ENCODE results near the gene RAMP2.

RAMP2 gene

GRCh38 chr17:42760652-42761581 is at the start of gene RAMP2:
Gene RAMP2, plus strand, starts transcription at chr17:42761227. Its CDS starts 35 bp downstream, at chr17:42761262.
- Histone ChIP-seq H3K9me2 (replicated peaks; ENCODE audit: insufficient read depth, low read length) (no peaks in the 10 kb centered on the region), H2AFZ (ENCODE audit: low read length) (peak within 1 kb of the TSS; percentile 31; the same call in 1 of the 2 replicates), H3K79me2 (ENCODE audit: low read length) (no peaks in the 10 kb centered on the region), H3K4me2 (ENCODE audit: low read depth, low read length) (peak within 1 kb of the TSS; percentile 61), H3K9ac (ENCODE audit: low read length) (no peak within 1 kb of the TSS), H3K4me3 (ENCODE audit: low read length) (peak within 1 kb of the TSS; percentile 36; the same call in 1 of the 2 replicates), H3K9me3 (replicated peaks; ENCODE audit: insufficient read depth, low read length) (no peaks in the 10 kb centered on the region), H3K27ac (ENCODE audit: low read length) (no peak within 1 kb of the TSS), H3K4me1 (ENCODE audit: low read length) (peaks cover 18% of the 10 kb centered on the region), H3K36me3 (replicated peaks; ENCODE audit: insufficient read depth, low read length) (no peaks in the 10 kb centered on the region), H4K20me1 (ENCODE audit: insufficient read depth, low read length) (no peaks in the 10 kb centered on the region), H3K27me3 (replicated peaks; ENCODE audit: insufficient read depth, low read length) (0 out of 2 replicates have a peak, but pooled peaks cover 4% of the 10 kb centered on the region), H3F3A (ENCODE audit: insufficient read depth, low read length) (no peaks in the 10 kb centered on the region; the same call in 1 of the 2 replicates)
- no peak for TF ChIP-seq EZH2phosphoT487 (IDR thresholded peaks at IDR 0.05; ENCODE audit: low read length)
- no peak for TF ChIP-seq CTCF (IDR thresholded peaks at IDR 0.05; ENCODE audit: low read length)
- no peak for TF ChIP-seq EZH2 (optimal IDR thresholded peaks at IDR 0.05; ENCODE audit: low read depth, low read length)
- no peak for DNase-seq

DNA sequence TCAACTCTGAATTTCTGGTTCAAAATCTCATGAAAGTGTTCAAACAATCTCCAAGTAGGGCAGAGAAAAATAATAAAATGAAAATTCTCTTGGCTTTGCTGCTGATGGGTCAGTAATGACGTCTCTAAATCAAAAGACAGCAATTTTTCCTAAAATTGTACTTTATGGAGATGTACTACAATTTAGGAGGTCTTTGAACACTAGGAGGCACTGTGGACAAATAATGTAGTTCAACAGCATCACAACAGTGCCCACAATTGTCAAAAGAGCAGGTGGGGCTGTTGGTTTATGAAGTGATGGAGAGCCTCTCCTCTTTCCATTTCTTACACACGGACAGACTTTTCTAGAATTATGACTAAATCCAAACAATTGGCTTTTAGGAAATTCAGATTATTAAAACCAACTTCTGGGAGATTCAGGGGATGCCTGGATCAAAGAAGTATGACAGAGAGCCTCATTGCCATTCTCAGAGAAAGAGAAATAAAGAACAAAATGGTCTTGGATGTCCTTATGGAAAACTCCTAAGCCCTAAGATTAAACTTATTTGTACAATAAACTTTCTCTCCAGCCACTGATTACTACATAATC is 39.9 kb upstream of the RAMP2 start:
- Histone ChIP-seq H3K36me3 (replicated peaks; ENCODE audit: insufficient read depth, low read length) (peaks cover 25% of the 10 kb centered on the region), H3K4me1 (ENCODE audit: low read length) (no peaks in the 10 kb centered on the region), H3K9ac (ENCODE audit: low read length) (no peak overlapping the region), H3K9me3 (replicated peaks; ENCODE audit: insufficient read depth, low read length) (no peaks in the 10 kb centered on the region), H3K27ac (ENCODE audit: low read length) (no peak overlapping the region), H3K27me3 (replicated peaks; ENCODE audit: insufficient read depth, low read length) (no peaks in the 10 kb centered on the region), H3K4me3 (ENCODE audit: low read length) (no peak overlapping the region), H4K20me1 (ENCODE audit: insufficient read depth, low read length) (no peaks in the 10 kb centered on the region), H3F3A (ENCODE audit: insufficient read depth, low read length) (peaks cover 5% of the 10 kb centered on the region; the same call in 1 of the 2 replicates), H3K9me2 (replicated peaks; ENCODE audit: insufficient read depth, low read length) (no peaks in the 10 kb centered on the region), H3K79me2 (ENCODE audit: low read length) (no peaks in the 10 kb centered on the region), H3K4me2 (ENCODE audit: low read depth, low read length) (no peak overlapping the region), H2AFZ (ENCODE audit: low read length) (no peak overlapping the region)
- TF ChIP-seq EZH2phosphoT487 (IDR thresholded peaks at IDR 0.05; ENCODE audit: low read length) (no peak), EZH2 (optimal IDR thresholded peaks at IDR 0.05; ENCODE audit: low read depth, low read length) (no peak), CTCF (IDR thresholded peaks at IDR 0.05; ENCODE audit: low read length) (peak; percentile 71)
- DNase-seq: peak; percentile 82

- Histone ChIP-seq H3K4me3 (ENCODE audit: low read length) (no peak overlapping the region), H3K9ac (ENCODE audit: low read length) (no peak overlapping the region), H3K79me2 (ENCODE audit: low read length) (no peaks in the 10 kb centered on the region), H3F3A (ENCODE audit: insufficient read depth, low read length) (peaks cover 5% of the 10 kb centered on the region; the same call in 1 of the 2 replicates), H3K4me1 (ENCODE audit: low read length) (no peaks in the 10 kb centered on the region), H3K36me3 (replicated peaks; ENCODE audit: insufficient read depth, low read length) (peaks cover 12% of the 10 kb centered on the region), H3K27me3 (replicated peaks; ENCODE audit: insufficient read depth, low read length) (no peaks in the 10 kb centered on the region), H3K27ac (ENCODE audit: low read length) (no peak overlapping the region), H2AFZ (ENCODE audit: low read length) (no peak overlapping the region), H3K4me2 (ENCODE audit: low read depth, low read length) (no peak overlapping the region), H3K9me2 (replicated peaks; ENCODE audit: insufficient read depth, low read length) (no peaks in the 10 kb centered on the region), H4K20me1 (ENCODE audit: insufficient read depth, low read length) (no peaks in the 10 kb centered on the region), H3K9me3 (replicated peaks; ENCODE audit: insufficient read depth, low read length) (no peaks in the 10 kb centered on the region)
- no peak for TF ChIP-seq EZH2phosphoT487 (IDR thresholded peaks at IDR 0.05; ENCODE audit: low read length)
- no peak for TF ChIP-seq EZH2 (optimal IDR thresholded peaks at IDR 0.05; ENCODE audit: low read depth, low read length)
- no peak for TF ChIP-seq CTCF (IDR thresholded peaks at IDR 0.05; ENCODE audit: low read length)
- DNase-seq: no peak
These were observed 37.4 kb upstream of the RAMP2 start for GRCh38 chr17:42723636-42724035.
